ENCODE measurements around the gene DDX18. TPM values are rescaled to one million over a fixed set of nuclear protein-coding genes. Genes with fewer than 3 reads are reported as not detected.

DDX18 gene
- total and polyA plus RNA-seq, 2 donors (not counting 3 experiments of a cell fraction or from before 2014, with no cell fraction given): 15.8 to 50.4 TPM

DNA sequence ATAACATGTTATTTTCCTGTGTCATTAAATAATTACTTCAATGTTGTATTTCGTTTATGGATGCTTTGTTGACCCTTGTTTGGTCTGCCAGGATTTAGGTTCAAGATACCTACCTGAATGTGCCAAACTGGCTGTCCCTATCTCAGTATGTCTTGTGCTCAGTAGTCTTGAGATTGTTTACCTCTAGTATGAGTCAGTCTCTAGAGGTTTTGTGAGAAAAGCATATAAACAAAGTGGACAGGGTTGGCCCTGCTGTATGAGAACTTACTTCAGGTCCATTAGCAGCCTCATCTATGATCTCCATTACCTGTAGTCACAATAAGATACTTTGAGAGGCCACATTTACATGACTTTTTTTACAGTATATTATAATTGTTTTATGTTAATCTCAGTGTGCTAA, 17.8 kb downstream of the DDX18 start:
- H3K9ac ChIP-seq (replicated peaks; ENCODE audit: extremely low read depth, insufficient read depth, low read length): no peak overlapping the region
- H3K36me3 ChIP-seq (ENCODE audit: control insufficient read depth in 2 of 2, extremely low read depth in 1 of 2, insufficient read depth in 2 of 2, low read length in 2 of 2): peaks cover 2 to 16% of the 10 kb centered on the region in 2 experiments
- DNase-seq (ENCODE audit: low read depth, low spot score): no peak
- no peaks in the 10 kb centered on the region for H3K27me3 ChIP-seq (ENCODE audit: control insufficient read depth in 2 of 2, insufficient read depth in 2 of 2, low read length in 2 of 2)
- FAIRE-seq: no peak
- no peak overlapping the region for H3K4me3 ChIP-seq (replicated peaks in 1 of 3; ENCODE audit: insufficient read depth in 1 of 3, low read depth in 1 of 3, low read length in 3 of 3)
- H3K27ac ChIP-seq (ENCODE audit: insufficient read depth, low read depth, low read length): no peak overlapping the region
- no TSS peak for BruUV-seq (replicated peaks)
- H4K20me1 ChIP-seq (replicated peaks; ENCODE audit: control insufficient read depth, extremely low read depth, insufficient read depth, low read length): no peaks in the 10 kb centered on the region
- H3K4me1 ChIP-seq (ENCODE audit: control insufficient read depth, extremely low read depth, insufficient read depth, low read length): peaks cover 3% of the 10 kb centered on the region
- no peaks in the 10 kb centered on the region for H3K9me3 ChIP-seq (replicated peaks; ENCODE audit: control insufficient read depth, insufficient read depth, low read length)
- CTCF ChIA-PET: interaction anchor here (0.9 to 10.2 kb wide), 3 partner anchors 18 to 172 kb away, joined by 3 to 211 read pairs (median 5); partner anchors contain the start of gene DDX18
- no peaks in the 10 kb centered on the region for H3K79me2 ChIP-seq (ENCODE audit: control insufficient read depth, insufficient read depth, low read length)
- POLR2A ChIA-PET: no interaction called here
- TF ChIP-seq, protein P1, sequence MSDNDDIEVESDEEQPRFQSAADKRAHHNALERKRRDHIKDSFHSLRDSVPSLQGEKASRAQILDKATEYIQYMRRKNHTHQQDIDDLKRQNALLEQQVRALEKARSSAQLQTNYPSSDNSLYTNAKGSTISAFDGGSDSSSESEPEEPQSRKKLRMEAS (IDR thresholded peaks at IDR 0.05; ENCODE audit: insufficient read depth, insufficient read length): no peak
- TF ChIP-seq EZH2 (IDR thresholded peaks at IDR 0.05; ENCODE audit: borderline replicate concordance, low read depth, low read length, severe bottlenecking) (no peak), JUN (IDR thresholded peaks at IDR 0.05; ENCODE audit: borderline replicate concordance, insufficient read depth, insufficient read length, low read depth) (no peak), GATA2 (IDR thresholded peaks at IDR 0.05; ENCODE audit: insufficient read depth, insufficient read length, low read depth, low read length) (no peak), FOS (IDR thresholded peaks at IDR 0.05; ENCODE audit: borderline replicate concordance, insufficient read depth, low read length) (no peak), POLR2AphosphoS5 (IDR thresholded peaks at IDR 0.05; ENCODE audit: insufficient read depth, low read depth, low read length) (no peak), MYC (IDR thresholded peaks at IDR 0.05; ENCODE audit: low read depth, low read length) (no peak), POLR2A (IDR thresholded peaks at IDR 0.05; ENCODE audit: low read depth, low read length) (no peak)
- H3K4me2 ChIP-seq (ENCODE audit: insufficient read depth, low read length): no peak overlapping the region
- no peak overlapping the region for H2AFZ ChIP-seq (ENCODE audit: low read depth, low read length)
- H3K9me1 ChIP-seq (replicated peaks; ENCODE audit: control insufficient read depth, extremely low read depth, insufficient read depth, low read length): no peaks in the 10 kb centered on the region
- dilution Hi-C loops (cut with MboI; ENCODE audit: extremely low pct_ligation_motif_present, low sequenced_read_pairs): no loop called here
- intact Hi-C loops (cut with micrococcal nuclease): no loop called here
